ENCODE results near the gene FRY.
A peak's percentile ranks its signal among the peaks of the same experiment; 100 is the strongest.

Gene FRY

DNA sequence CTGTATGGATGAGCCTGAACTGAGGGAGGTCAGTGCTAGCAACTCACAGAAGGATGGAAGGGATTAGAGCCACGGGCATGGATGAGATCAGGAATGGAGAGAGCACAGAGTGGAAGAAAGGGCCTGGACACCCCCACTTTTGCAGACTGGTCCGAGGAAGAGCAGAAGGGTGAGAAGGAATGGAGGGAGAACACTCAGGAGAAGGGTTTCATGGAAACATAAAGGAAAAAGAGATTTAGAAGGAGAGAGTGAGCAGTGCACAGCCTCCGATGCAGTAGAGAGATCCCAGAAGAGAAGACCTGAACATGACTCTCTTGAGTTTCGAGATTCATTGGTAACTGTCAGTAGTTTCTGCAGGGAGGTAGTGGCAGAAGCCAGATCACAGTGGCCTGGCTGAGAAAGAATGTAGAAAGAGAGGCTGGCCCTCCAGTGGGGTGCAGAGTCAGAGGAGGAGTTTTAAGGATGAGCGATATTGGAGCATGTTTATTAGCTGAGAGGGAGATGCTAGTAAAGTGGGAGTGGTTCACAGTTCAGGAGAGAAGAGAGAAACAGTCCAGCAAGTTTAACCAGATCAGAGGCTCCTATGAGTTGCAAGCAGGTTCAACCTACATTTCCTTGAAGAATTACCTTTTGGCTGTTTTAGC, 174.6 kb downstream of the FRY start:
- TF ChIP-seq, protein P1, sequence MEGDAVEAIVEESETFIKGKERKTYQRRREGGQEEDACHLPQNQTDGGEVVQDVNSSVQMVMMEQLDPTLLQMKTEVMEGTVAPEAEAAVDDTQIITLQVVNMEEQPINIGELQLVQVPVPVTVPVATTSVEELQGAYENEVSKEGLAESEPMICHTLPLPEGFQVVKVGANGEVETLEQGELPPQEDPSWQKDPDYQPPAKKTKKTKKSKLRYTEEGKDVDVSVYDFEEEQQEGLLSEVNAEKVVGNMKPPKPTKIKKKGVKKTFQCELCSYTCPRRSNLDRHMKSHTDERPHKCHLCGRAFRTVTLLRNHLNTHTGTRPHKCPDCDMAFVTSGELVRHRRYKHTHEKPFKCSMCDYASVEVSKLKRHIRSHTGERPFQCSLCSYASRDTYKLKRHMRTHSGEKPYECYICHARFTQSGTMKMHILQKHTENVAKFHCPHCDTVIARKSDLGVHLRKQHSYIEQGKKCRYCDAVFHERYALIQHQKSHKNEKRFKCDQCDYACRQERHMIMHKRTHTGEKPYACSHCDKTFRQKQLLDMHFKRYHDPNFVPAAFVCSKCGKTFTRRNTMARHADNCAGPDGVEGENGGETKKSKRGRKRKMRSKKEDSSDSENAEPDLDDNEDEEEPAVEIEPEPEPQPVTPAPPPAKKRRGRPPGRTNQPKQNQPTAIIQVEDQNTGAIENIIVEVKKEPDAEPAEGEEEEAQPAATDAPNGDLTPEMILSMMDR (IDR thresholded peaks at IDR 0.05; ENCODE audit: low read depth, low read length) = no peak
- H3K4me3 ChIP-seq (ENCODE audit: low read depth, low read length) = no peak overlapping the region

DNA sequence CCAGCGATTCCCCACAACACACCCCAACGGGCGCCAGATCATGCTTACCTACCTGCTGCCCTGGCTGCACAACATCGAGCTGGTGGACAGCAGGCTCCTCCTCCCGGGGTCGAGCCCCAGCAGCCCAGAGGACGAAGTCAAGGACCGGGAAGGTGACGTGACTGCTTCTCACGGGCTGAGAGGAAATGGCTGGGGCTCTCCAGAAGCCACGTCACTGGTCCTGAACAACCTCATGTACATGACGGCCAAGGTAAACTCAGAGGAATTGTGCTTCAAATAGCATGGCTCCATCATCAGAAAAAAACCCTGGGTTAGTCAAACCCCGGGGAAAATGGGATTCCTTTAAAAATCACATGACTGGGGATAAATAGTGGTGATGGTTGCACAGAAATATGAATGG, 177.3 kb downstream of the FRY start:
- H3K4me3 ChIP-seq (ENCODE audit: low read depth, low read length) = no peak overlapping the region
- TF ChIP-seq, protein P1 (IDR thresholded peaks at IDR 0.05; ENCODE audit: low read depth, low read length) = no peak

DNA sequence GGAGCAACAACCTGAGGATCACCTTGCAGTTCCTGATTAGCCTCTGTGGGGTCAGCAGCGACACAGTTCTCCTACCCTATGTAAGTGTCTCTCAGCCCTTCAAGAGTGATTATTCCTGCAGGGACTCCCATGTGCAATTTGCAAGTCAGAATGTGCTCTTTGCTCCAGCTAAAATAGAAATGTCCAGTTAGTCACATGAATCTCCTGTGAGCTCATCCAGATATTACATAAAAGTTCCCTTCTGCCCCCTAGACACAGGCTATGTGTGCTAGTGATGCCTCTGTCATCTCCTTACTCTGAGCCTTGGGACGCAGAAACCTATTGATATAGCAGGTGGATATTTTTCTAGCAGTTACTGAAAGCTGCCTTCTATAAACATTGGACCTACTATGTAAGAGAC, 178.1 kb downstream of the FRY start:
- no peak overlapping the region for H3K4me3 ChIP-seq (ENCODE audit: low read depth, low read length)
- TF ChIP-seq, protein P1 (IDR thresholded peaks at IDR 0.05; ENCODE audit: low read depth, low read length) = no peak

DNA sequence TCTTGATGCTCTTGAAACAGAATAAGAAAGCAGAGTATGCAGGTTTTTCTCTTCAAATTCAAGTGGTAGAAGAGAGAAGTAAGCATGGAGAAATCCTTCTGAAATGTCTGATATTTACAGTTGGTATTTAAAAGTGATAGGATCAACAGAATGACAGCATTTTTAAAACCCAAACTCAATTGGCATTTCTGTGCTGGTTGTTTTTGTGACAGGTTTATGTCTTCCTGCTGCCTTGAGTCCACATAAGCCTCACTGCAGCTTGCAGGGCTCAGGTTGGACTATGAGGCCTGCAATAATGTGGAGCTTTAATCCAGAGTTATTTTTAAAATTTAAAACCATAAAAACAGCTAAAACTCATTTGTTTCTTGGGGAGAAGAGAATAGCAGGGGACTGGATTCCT, 178.5 kb downstream of the FRY start:
- TF ChIP-seq, protein P1 (IDR thresholded peaks at IDR 0.05; ENCODE audit: low read depth, low read length) = no peak
- no peak overlapping the region for H3K4me3 ChIP-seq (ENCODE audit: low read depth, low read length)

DNA sequence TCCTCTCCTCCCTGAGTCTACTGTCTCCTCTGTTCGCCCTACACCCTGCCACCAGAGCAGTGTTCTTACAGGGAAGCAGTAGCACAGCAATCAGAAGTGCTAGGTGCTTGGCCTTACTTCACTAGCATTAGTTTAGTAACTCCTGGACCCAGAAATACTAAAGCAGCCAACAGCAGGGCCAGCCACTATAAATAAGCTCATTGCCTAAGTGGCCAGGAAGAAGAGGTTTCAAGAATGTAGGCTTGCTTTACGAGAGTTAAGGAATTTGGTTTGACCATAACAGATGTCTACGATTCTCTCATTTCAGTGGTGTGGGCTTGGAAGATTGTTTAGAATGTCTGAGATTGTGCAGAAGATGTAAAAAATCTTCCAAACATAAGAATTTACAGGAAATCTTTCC, 180.2 kb downstream of the FRY start:
- peak overlapping the region; percentile 25 for H3K4me3 ChIP-seq (ENCODE audit: low read depth, low read length)
- TF ChIP-seq, protein P1 (IDR thresholded peaks at IDR 0.05; ENCODE audit: low read depth, low read length) = no peak

DNA sequence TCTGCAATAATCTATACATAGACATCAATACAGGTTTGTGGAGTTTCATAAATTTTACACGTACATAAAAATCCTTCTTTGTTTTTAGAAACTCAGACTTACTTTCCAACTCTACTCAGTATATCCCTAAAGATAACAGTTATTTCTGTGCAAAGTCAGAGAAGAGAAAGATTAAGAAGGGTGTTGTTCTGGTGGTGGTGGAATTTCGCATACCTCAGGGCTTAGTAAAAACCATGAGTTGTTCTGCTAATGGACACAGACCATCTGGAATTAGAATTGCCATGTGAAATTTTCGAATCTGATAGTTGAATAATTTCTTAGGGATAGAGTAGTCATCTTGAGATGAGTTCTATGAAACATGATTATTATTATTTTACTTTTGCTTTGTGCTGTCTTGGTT, 180.8 kb downstream of the FRY start:
- TF ChIP-seq, protein P1 (IDR thresholded peaks at IDR 0.05; ENCODE audit: low read depth, low read length) = no peak
- H3K4me3 ChIP-seq (ENCODE audit: low read depth, low read length) = peak overlapping the region; percentile 25

DNA sequence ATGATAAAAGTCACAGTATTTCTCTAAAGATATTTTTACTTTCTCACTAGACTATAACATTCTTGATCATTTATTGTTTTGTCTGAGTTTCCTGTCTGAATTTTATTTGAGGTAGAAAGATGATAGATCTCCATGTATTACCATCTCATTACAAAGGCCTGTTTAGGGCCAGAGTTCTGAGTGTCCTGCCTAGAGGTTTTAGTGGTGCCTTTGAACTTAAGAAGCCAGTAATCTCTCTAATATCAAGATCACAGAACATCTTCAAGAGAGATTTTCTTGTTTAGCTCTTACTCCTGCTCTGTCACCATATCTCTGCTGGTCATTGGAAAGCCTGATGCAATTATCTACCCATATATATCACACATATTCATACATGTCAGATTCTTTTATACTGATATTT, 182.1 kb downstream of the FRY start:
- TF ChIP-seq, protein P1 (IDR thresholded peaks at IDR 0.05; ENCODE audit: low read depth, low read length) = no peak
- no peak overlapping the region for H3K4me3 ChIP-seq (ENCODE audit: low read depth, low read length)

Measured in WI38 (cell line).